H1 (cell line): Measurements from ENCODE around the gene DNAJC5G. TPM values are rescaled to one million over a fixed set of nuclear protein-coding genes. Genes with fewer than 3 reads are reported as not detected.
"Not testable (repeated sequence)": the region's sequence is repeated elsewhere in the genome, so short reads cannot be mapped to it uniquely, and the experiment has no call there.

Experiments used
- CTCF ChIA-PET: fragments of 300-600 bp; sonication (Branson Sonifier 250); formaldehyde crosslinking; loops from one replicate; lab custom pipeline; 2021; ENCODE audit not compliant: partially characterized antibody; lab: Charles Lee
- POLR2A ChIA-PET: fragments of 300-600 bp; sonication (Branson Sonifier 250); formaldehyde crosslinking; loops from one replicate; lab custom pipeline; 2021; ENCODE audit warnings: inconsistent platforms; ENCODE audit not compliant: partially characterized antibody; lab: Charles Lee
- DNase-seq, 2 experiments: peaks; one replicate each; pipeline versions ENCODE4 v3.0.0 to v3.0.0-alpha.2; 2010 to 2022; ENCODE audit warnings: low spot score in 2 of 2, low read depth in 1 of 2, mixed read lengths in 1 of 2
- FAIRE-seq: peaks from 2 replicates; lab custom pipeline; 2011; peaks lifted over from hg19 to GRCh38; lab: Jason Lieb, UNC
- H2AFZ ChIP-seq: 2 replicates; pipeline ENCODE4 v1.8.1; 2012; ENCODE audit warnings: low read length, inconsistent platforms
- H2AK5ac ChIP-seq: 2 replicates; pipeline ENCODE4 v1.6.1; 2013; ENCODE audit warnings: low read depth, low read length
- H2BK120ac ChIP-seq: replicated peaks from 2 replicates; pipeline ENCODE3; 2013; ENCODE audit warnings: low read depth, low read length, inconsistent platforms
- H2BK12ac ChIP-seq: 2 replicates; pipeline ENCODE4 v1.6.1; 2013; ENCODE audit warnings: low read depth, low read length
- H2BK15ac ChIP-seq: 2 replicates; pipeline ENCODE4 v1.6.1; 2013; ENCODE audit warnings: low read length
- H2BK20ac ChIP-seq: 2 replicates; pipeline ENCODE4 v1.6.1; 2013; ENCODE audit warnings: low read length
- H2BK5ac ChIP-seq: 2 replicates; pipeline ENCODE4 v1.6.1; 2013; ENCODE audit warnings: low read depth, low read length
- H3K14ac ChIP-seq: 2 replicates; pipeline ENCODE4 v1.6.1; 2013; ENCODE audit warnings: inconsistent platforms; ENCODE audit not compliant: insufficient read length
- H3K18ac ChIP-seq: 2 replicates; pipeline ENCODE4 v1.6.1; 2013; ENCODE audit warnings: low read length; ENCODE audit errors: extremely low read depth
- H3K23ac ChIP-seq: 2 replicates; pipeline ENCODE4 v1.6.1; 2013; ENCODE audit warnings: inconsistent platforms; ENCODE audit not compliant: insufficient read length
- H3K23me2 ChIP-seq: 2 replicates; pipeline ENCODE4 v1.6.1; 2013; ENCODE audit warnings: low read depth, low read length
- H3K27ac ChIP-seq: 2 replicates; pipeline ENCODE4 v1.6.1; 2011; ENCODE audit warnings: low read depth, low read length, inconsistent platforms
- H3K27me3 ChIP-seq, 4 experiments: replicated peaks in 1 of 4; 1 replicate in 1 of 4; 2 replicates in 3 of 4; pipeline versions ENCODE4 v1.6.1 to v1.8.1; 2011 to 2013; ENCODE audit warnings: low read length in 3 of 4, mild to moderate bottlenecking in 3 of 4, inconsistent platforms in 2 of 4, mixed read lengths in 2 of 4, moderate library complexity in 1 of 4; ENCODE audit not compliant: control insufficient read depth in 3 of 4, insufficient read depth in 3 of 4; ENCODE audit errors: extremely low read depth in 1 of 4
- H3K36me3 ChIP-seq, 4 experiments: 2 replicates each; pipeline versions ENCODE4 v1.6.1 to v1.8.1; 2011 to 2013; ENCODE audit warnings: mild to moderate bottlenecking in 4 of 4, low read length in 3 of 4, moderate library complexity in 2 of 4, control low read depth in 1 of 4, inconsistent platforms in 1 of 4; ENCODE audit not compliant: insufficient read depth in 4 of 4, control insufficient read depth in 2 of 4
- H3K4ac ChIP-seq: replicated peaks from 2 replicates; pipeline ENCODE3; 2013; ENCODE audit warnings: low read length, low read depth, mixed read lengths, inconsistent platforms; ENCODE audit not compliant: insufficient read length
- H3K4me1 ChIP-seq, 4 experiments: replicated peaks in 1 of 4; 1 replicate in 1 of 4; 2 replicates in 3 of 4; pipeline versions ENCODE4 v1.6.1 to v1.8.1; 2011 to 2013; ENCODE audit warnings: low read length in 3 of 4, inconsistent platforms in 2 of 4, mixed read lengths in 1 of 4; ENCODE audit not compliant: insufficient read depth in 4 of 4, control insufficient read depth in 3 of 4
- H3K4me2 ChIP-seq, 2 experiments: 2 replicates each; pipeline versions ENCODE4 v1.6.1 to v1.8.1; 2011 to 2013; ENCODE audit warnings: low read depth in 2 of 2, low read length in 2 of 2, control low read depth in 1 of 2, inconsistent platforms in 1 of 2, mild to moderate bottlenecking in 1 of 2; ENCODE audit not compliant: insufficient read depth in 1 of 2
- H3K4me3 ChIP-seq, 4 experiments: fragments of 200-600, 300-600 bp in 1 of 4; sonication (generic), shearing (Covaris generic), sonication (Bioruptor Twin) in 1 of 4; 2 replicates each; pipeline versions ENCODE4 v1.5.1 to v1.8.1; 2011 to 2016; ENCODE audit warnings: low read length in 4 of 4, low read depth in 3 of 4, control low read depth in 2 of 4, inconsistent platforms in 2 of 4, mild to moderate bottlenecking in 2 of 4, mixed read lengths in 1 of 4, moderate library complexity in 1 of 4; ENCODE audit not compliant: insufficient read depth in 2 of 4; ENCODE audit errors: extremely low read depth in 1 of 4
- H3K56ac ChIP-seq: replicated peaks from 2 replicates; pipeline ENCODE3; 2013; ENCODE audit warnings: low read depth, mild to moderate bottlenecking, mixed read lengths, low read length, inconsistent platforms; ENCODE audit not compliant: insufficient read length
- H3K79me1 ChIP-seq: 2 replicates; pipeline ENCODE4 v1.6.1; 2013; ENCODE audit warnings: low read depth, low read length, control low read depth
- H3K79me2 ChIP-seq, 2 experiments: 2 replicates each; pipeline versions ENCODE4 v1.6.1 to v1.8.1; 2012 to 2013; ENCODE audit warnings: low read length in 2 of 2, mild to moderate bottlenecking in 2 of 2, inconsistent platforms in 1 of 2; ENCODE audit not compliant: insufficient read depth in 2 of 2, control insufficient read depth in 1 of 2
- H3K9ac ChIP-seq, 4 experiments: replicated peaks in 1 of 4; 1 replicate in 1 of 4; 2 replicates in 3 of 4; pipeline versions ENCODE4 v1.6.1 to v1.8.1; 2011 to 2013; ENCODE audit warnings: low read depth in 3 of 4, low read length in 3 of 4, control low read depth in 2 of 4, mild to moderate bottlenecking in 2 of 4, moderate library complexity in 2 of 4, inconsistent platforms in 1 of 4; ENCODE audit errors: extremely low read depth in 1 of 4
- H3K9me3 ChIP-seq, 2 experiments: 2 replicates each; pipeline versions ENCODE4 v1.6.1 to v1.8.1; 2012 to 2013; ENCODE audit warnings: mild to moderate bottlenecking in 2 of 2, moderate library complexity in 2 of 2, control low read depth in 1 of 2, inconsistent platforms in 1 of 2, low read depth in 1 of 2, low read length in 1 of 2, mixed read lengths in 1 of 2; ENCODE audit not compliant: insufficient read depth in 2 of 2
- H4K20me1 ChIP-seq, 2 experiments: replicated peaks in 1 of 2; 2 replicates each; pipeline versions ENCODE3 to v1.8.1; 2011 to 2013; ENCODE audit warnings: inconsistent platforms in 2 of 2, low read length in 2 of 2, mild to moderate bottlenecking in 1 of 2; ENCODE audit not compliant: insufficient read depth in 2 of 2, control insufficient read depth in 1 of 2
- H4K5ac ChIP-seq: 2 replicates; pipeline ENCODE4 v1.6.1; 2013; ENCODE audit warnings: low read length, low read depth, mixed read lengths, inconsistent platforms; ENCODE audit not compliant: insufficient read length
- H4K8ac ChIP-seq: 2 replicates; pipeline ENCODE4 v1.8.0; 2013; ENCODE audit warnings: mild to moderate bottlenecking, moderate library complexity, low read length, inconsistent platforms; ENCODE audit not compliant: insufficient read depth; ENCODE audit errors: extremely low read depth
- H4K91ac ChIP-seq: replicated peaks from 2 replicates; pipeline ENCODE3; 2013; ENCODE audit warnings: low read length, mixed read lengths, inconsistent platforms; ENCODE audit not compliant: insufficient read length
- WGBS, 2 experiments: shearing (Covaris generic) in 1 of 2; methylation state at CpG; one replicate each; pipeline versions ENCODE4 v1.1.6 to v1.1.7; 2013 to 2015; ENCODE audit warnings: low lambda C conversion rate in 2 of 2, mixed read lengths in 2 of 2, inconsistent platforms in 1 of 2, low coverage in 1 of 2, missing lambda C conversion rate in 1 of 2; ENCODE audit not compliant: insufficient replicate concordance in 2 of 2, insufficient coverage in 1 of 2, insufficient read length in 1 of 2; ENCODE audit errors: extremely low coverage in 1 of 2, missing lambda C conversion rate in 1 of 2; 5-methylcytosine and 5-hydroxymethylcytosine counted together
- polyA plus RNA-seq, 7 experiments: library from polyadenylated mRNA; depleted of rRNA in 3 of 7; stranded (reverse) in 5 of 7; unstranded in 2 of 7; fragments of >200 nt in 5 of 7; fragments of 200-250 nt in 2 of 7; gene quantifications; 1 replicate in 5 of 7; 2 replicates in 1 of 7; 4 replicates in 1 of 7; pipeline versions ENCODE4 v1.2.1 to v1.2.3, GENCODE V29; 2011 to 2013; ENCODE audit warnings: missing spikeins in 2 of 7, mixed read lengths in 2 of 7
- total RNA-seq: library from RNA; stranded (reverse); fragmentation: NEBNext Ultra II Directional; extraction: Animal tissue kit (Norgen Biotek cat#: 25700); gene quantifications from 2 replicates; pipeline ENCODE4 v1.2.1, GENCODE V29; 2021

The DNAJC5G gene
- total and polyA plus RNA-seq, 2 of the 8 experiments (the other 6 are each of a cell fraction or from before 2014, with no cell fraction given) = 0.83 to 1.4 TPM

DNA sequence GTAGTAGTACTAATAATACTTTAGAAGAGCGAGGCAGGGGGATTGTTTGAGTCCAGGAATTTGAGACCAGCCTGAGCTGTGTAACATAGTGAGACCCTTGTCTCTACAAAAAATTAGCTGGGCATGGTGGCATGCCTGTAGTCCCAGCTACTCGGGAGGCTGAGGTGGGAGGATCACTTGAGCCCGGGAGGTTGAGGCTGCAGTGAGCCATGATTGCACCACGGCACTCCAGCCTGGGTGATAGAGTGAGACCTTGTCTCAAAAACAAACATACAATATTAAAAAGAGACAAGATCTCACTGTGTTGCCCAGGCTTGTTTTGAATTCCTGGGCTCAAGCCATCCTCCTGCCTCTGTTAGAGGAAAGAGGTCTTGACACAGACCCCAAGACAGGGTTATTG, 25.4 kb downstream of the DNAJC5G start:
- H4K5ac ChIP-seq, H3K4me3 ChIP-seq, H4K91ac ChIP-seq, H4K20me1 ChIP-seq, H3K4me1 ChIP-seq, H3K27me3 ChIP-seq, H3K27ac ChIP-seq, H3K36me3 ChIP-seq, DNase-seq, H2BK5ac ChIP-seq, H3K14ac ChIP-seq, H3K23ac ChIP-seq, H3K9me3 ChIP-seq, H2BK12ac ChIP-seq, H2BK20ac ChIP-seq, H3K9ac ChIP-seq, H3K23me2 ChIP-seq, H2AK5ac ChIP-seq, H3K79me2 ChIP-seq, H3K4me2 ChIP-seq, FAIRE-seq, H3K56ac ChIP-seq, H3K4ac ChIP-seq, H2BK120ac ChIP-seq, H2BK15ac ChIP-seq, H2AFZ ChIP-seq, H4K8ac ChIP-seq, H3K18ac ChIP-seq, H3K79me1 ChIP-seq: not testable (repeated sequence)
- WGBS, 2 experiments = 88% methylated on average over 4 of the region's 4 CpGs; no CpG with 5 or more reads in 1 of the 2 experiments
- ChIA-PET POLR2A (interaction anchor here (0.9 kb wide), 1 partner anchor 9 kb away, joined by 3 read pairs; no protein-coding TSS in a partner anchor), CTCF (interaction anchor here (0.9 to 12.3 kb wide), 16 partner anchors 12 to 276 kb away, joined by 3 to 413 read pairs (median 8); partner anchors contain the start of genes DNAJC5G, MPV17, SLC30A3 and TRIM54)
